ENCODE results near the gene ATP2A1. TPM values are rescaled to one million over a fixed set of nuclear protein-coding genes. Genes with fewer than 3 reads are reported as not detected.
A peak's percentile ranks its signal among the peaks of the same experiment; 100 is the strongest.

The ATP2A1 gene
- total and polyA plus RNA-seq, 2 of the 13 experiments (the other 11 are each of a cell fraction or from before 2014, with no cell fraction given), result 3.2 to 12.5 TPM

- TF ChIP-seq ZNF652 (CRISPR knock-in tag; IDR thresholded peaks at IDR 0.05; ENCODE audit: borderline replicate concordance, low read depth) (peak; percentile 25; the same call in 1 of the 2 replicates), GATAD2A (CRISPR knock-in tag; IDR thresholded peaks at IDR 0.05) (peak; percentile 69), EZH2 (conservative IDR thresholded peaks at IDR 0.05; ENCODE audit: low read depth, low read length) (no peak), THRA (CRISPR knock-in tag; IDR thresholded peaks at IDR 0.05; ENCODE audit: borderline replicate concordance) (peak; percentile 60; the same call in 1 of the 2 replicates), ZNF205 (CRISPR knock-in tag; IDR thresholded peaks at IDR 0.05) (peak; percentile 90), SMAD1 (CRISPR knock-in tag; IDR thresholded peaks at IDR 0.05; ENCODE audit: borderline replicate concordance, low read depth) (peak; percentile 71; the same call in 1 of the 2 replicates), RNF219 (CRISPR knock-in tag; IDR thresholded peaks at IDR 0.05) (0 out of 2 replicates have a peak, but pooled peaks have one; percentile 71), ZNF549 (CRISPR knock-in tag; IDR thresholded peaks at IDR 0.05) (no peak), FOXA3 (CRISPR knock-in tag; IDR thresholded peaks at IDR 0.05) (peak; percentile 78), PHF20 (CRISPR knock-in tag; IDR thresholded peaks at IDR 0.05) (peak; percentile 98), POLR2AphosphoS2 (IDR thresholded peaks at IDR 0.05; ENCODE audit: low read depth, low read length) (no peak), KDM6A (CRISPR knock-in tag; IDR thresholded peaks at IDR 0.05; ENCODE audit: low read depth) (no peak), KLF13 (CRISPR knock-in tag; IDR thresholded peaks at IDR 0.05) (peak; percentile 96; the same call in 1 of the 2 replicates), E2F1 (CRISPR knock-in tag; IDR thresholded peaks at IDR 0.05) (peak; percentile 80; the same call in 1 of the 2 replicates), THAP11 (CRISPR knock-in tag; IDR thresholded peaks at IDR 0.05) (peak; percentile 99), HNRNPUL1 (IDR thresholded peaks at IDR 0.05; ENCODE audit: low read depth, low read length) (peak; percentile 68), CBX1 (IDR thresholded peaks at IDR 0.05; ENCODE audit: low read depth) (peak; percentile 85), ZNF768 (CRISPR knock-in tag; IDR thresholded peaks at IDR 0.05) (peak; percentile 76; the same call in 1 of the 2 replicates), CREB1 (IDR thresholded peaks at IDR 0.05) (peak; percentile 98), CREB1 (CRISPR knock-in tag; IDR thresholded peaks at IDR 0.05) (peak; percentile 99), NKX3-1 (CRISPR knock-in tag; IDR thresholded peaks at IDR 0.05) (peak; percentile 34), CERS6 (CRISPR knock-in tag; IDR thresholded peaks at IDR 0.05) (0 out of 2 replicates have a peak, but pooled peaks have one; percentile 43), MAX (IDR thresholded peaks at IDR 0.05) (peak; percentile 88)
Measured at GRCh38 chr16:28846080-28846932, 32.0 kb upstream of the ATP2A1 start, which contains the start of gene TUFM (continued).

Measured in HepG2 (cell line).